Adrenal gland (tissue), 12 donors: ENCODE data around the gene SYCE1L. TPM values are rescaled to one million over a fixed set of nuclear protein-coding genes. Genes with fewer than 3 reads are reported as not detected.
"Not testable (repeated sequence)": the region's sequence is repeated elsewhere in the genome, so short reads cannot be mapped to it uniquely, and the experiment has no call there.

Source experiments
- DNase-seq, 7 donors: peaks; one replicate each; pipeline ENCODE4 v3.0.0-alpha.2; 2019 to 2020
- H3K27ac ChIP-seq, 5 donors: fragments of 200-600 bp; sonication (generic) in 4 of 5; 1 replicate in 3 of 5; 2 replicates in 2 of 5; pipeline versions ENCODE4 v1.5.1 to v1.8.0; 2016 to 2020; ENCODE audit warnings: mild to moderate bottlenecking in 1 of 5
- H3K27me3 ChIP-seq: fragments of 200-600 bp; 2 replicates; pipeline ENCODE4 v1.8.0; 2021
- H3K36me3 ChIP-seq, 2 donors: fragments of 200-600 bp; replicated peaks in 1 of 2; 1 replicate in 1 of 2; 2 replicates in 1 of 2; pipeline versions ENCODE4 v1.5.1 to v1.8.0; 2018 to 2022
- H3K4me1 ChIP-seq, 2 donors: fragments of 200-600 bp; replicated peaks in 1 of 2; 1 replicate in 1 of 2; 2 replicates in 1 of 2; pipeline versions ENCODE4 v1.5.1 to v1.8.0; 2018 to 2021
- H3K4me3 ChIP-seq, 4 donors: fragments of 200-600 bp; sonication (generic) in 3 of 4; one replicate each; pipeline ENCODE4 v1.5.1; 2016 to 2018
- H3K9me3 ChIP-seq, 3 donors: fragments of 200-600 bp; sonication (generic) in 1 of 3; replicated peaks in 1 of 3; 1 replicate in 2 of 3; 2 replicates in 1 of 3; pipeline versions ENCODE4 v1.5.1 to v1.8.0; 2016 to 2021
- CTCF ChIP-seq, 6 experiments: fragments of 450-650 bp in 4 of 6; fragments of 200-600 bp in 2 of 6; sonication (generic) in 1 of 6; IDR thresholded peaks; 1 replicate in 5 of 6; 2 replicates in 1 of 6; pipeline versions ENCODE4 v1.5.1 to v1.8.0; 2016 to 2021; ENCODE audit warnings: antibody characterized with exemption in 6 of 6, mild to moderate bottlenecking in 2 of 6, moderate library complexity in 1 of 6
- POLR2A ChIP-seq, 2 donors: fragments of 450-650 bp; IDR thresholded peaks; one replicate each; pipeline ENCODE4 v1.6.1; 2017; ENCODE audit warnings: antibody characterized with exemption in 2 of 2, mild to moderate bottlenecking in 2 of 2, moderate library complexity in 1 of 2
- WGBS, 4 donors: extraction: QIAGEN DNeasy Blood & Tissue Kit in 2 of 4; methylation state at CpG; one replicate each; pipeline versions ENCODE4 v1.1.5 to v1.1.7; 2013 to 2017; 5-methylcytosine and 5-hydroxymethylcytosine counted together
- intact Hi-C, 2 donors: fragments of 100-400 bp; cut with DNase I; formaldehyde crosslinking; loops; one replicate each; pipeline versions ENCODE4 v1.14.1 to v1.15.0; 2022 to 2023
- polyA plus RNA-seq, 3 donors: library from polyadenylated mRNA; stranded (reverse); fragments of 200-250 nt in 2 of 3; fragments of 350-450 nt in 1 of 3; fragmentation: Illumina TruSeq in 1 of 3; extraction: RNeasy Lipid Tissue Mini Kit (QIAGEN cat#74804) in 1 of 3; gene quantifications; one replicate each; pipeline ENCODE4 v1.2.3, GENCODE V29; 2013 to 2014
- total RNA-seq, 9 donors: library from RNA; depleted of rRNA in 4 of 9; stranded (reverse); fragments of >200 nt in 4 of 9; fragments of 120-200 nt in 1 of 9; fragmentation: NEBNext Ultra II Directional in 1 of 9; extraction: Animal tissue kit (Norgen Biotek cat#: 25700) in 1 of 9; gene quantifications; one replicate each; pipeline versions ENCODE4 v1.1.0 to v1.2.4, GENCODE V29; 2013 to 2023
- donor health status: healthy with polysubstance abuse.
- donor health status: Bipolar disorder and iron deficiency.
- donor health status: DM: yes; HTN: yes; CAD: no.
- donor health status: DM: no; HTN: no; CAD: no.
- donor health status: DM: no; HTN: no; CAD: no.
- donor health status: DM: yes; HTN: yes; CAD: no.

The SYCE1L gene
- total and polyA plus RNA-seq, 12 donors = 0.42 to 10.8 (median 2.2) TPM; not detected in 3

GRCh38 chr16:77238593-77238992 lies 39.4 kb downstream of the SYCE1L start:
- Histone ChIP-seq H3K27me3 (peaks cover 4% of the 10 kb centered on the region), H3K27ac (no peak overlapping the region), H3K4me3 (no peak overlapping the region), H3K9me3 (no peaks in the 10 kb centered on the region), H3K36me3 (no peaks in the 10 kb centered on the region), H3K4me1 (no peaks in the 10 kb centered on the region)
- no peak for DNase-seq
- intact Hi-C loops = loop anchor here in 1 of 2 donors (5.0 kb wide), 1 partner anchor 349 kb away; no protein-coding TSS in a partner anchor
- TF ChIP-seq CTCF (IDR thresholded peaks at IDR 0.05) (no peak), POLR2A (IDR thresholded peaks at IDR 0.05) (no peak)
- 64 to 77% (median 68%) methylated on average over 4 to 5 of the region's 5 CpGs for WGBS, 4 donors

- H3K27ac ChIP-seq, H3K4me1 ChIP-seq, H3K4me3 ChIP-seq, H3K36me3 ChIP-seq, intact Hi-C loops, H3K27me3 ChIP-seq, H3K9me3 ChIP-seq, DNase-seq: not testable (repeated sequence)
- WGBS, 4 donors = 82 to 86% (median 84%) methylated on average over 5 of the region's 5 CpGs
Measured at GRCh38 chr16:77242471-77242870, 43.3 kb downstream of the SYCE1L start.

- Histone ChIP-seq H3K27me3 (no peaks in the 10 kb centered on the region), H3K4me3 (no peak overlapping the region), H3K9me3 (no peaks in the 10 kb centered on the region), H3K4me1 (no peaks in the 10 kb centered on the region), H3K27ac (no peak overlapping the region), H3K36me3 (no peaks in the 10 kb centered on the region)
- TF ChIP-seq CTCF (IDR thresholded peaks at IDR 0.05) (no peak), POLR2A (IDR thresholded peaks at IDR 0.05) (no peak)
- DNase-seq = no peak
- 70 to 93% (median 88%) methylated on average over 2 of the region's 2 CpGs for WGBS, 4 donors
- intact Hi-C loops = no loop called here
Measured at GRCh38 chr16:77246150-77246549, 46.9 kb downstream of the SYCE1L start.

- no peaks in the 10 kb centered on the region for H3K4me1 ChIP-seq
- H3K4me3 ChIP-seq = no peak overlapping the region
- no peak overlapping the region for H3K27ac ChIP-seq
- TF ChIP-seq POLR2A (IDR thresholded peaks at IDR 0.05) = no peak
- TF ChIP-seq CTCF (IDR thresholded peaks at IDR 0.05) = no peak
- H3K9me3 ChIP-seq = no peaks in the 10 kb centered on the region
- intact Hi-C loops = no loop called here
- no peaks in the 10 kb centered on the region for H3K36me3 ChIP-seq
- H3K27me3 ChIP-seq = no peaks in the 10 kb centered on the region
- no peak for DNase-seq
- WGBS, 4 donors = 73 to 80% (median 75%) methylated on average over 4 of the region's 4 CpGs
Measured at GRCh38 chr16:77250400-77250799, 51.2 kb downstream of the SYCE1L start.

Other genes with a start within 250 kb of the SYCE1L start
- gene MON1B, start 8.2 kb upstream of the SYCE1L start, total RNA-seq = 10 to 100 TPM in 8 of 9 donors, 1 to 10 TPM in 1; 7.5 to 94.0 (median 40.7) TPM
- gene MON1B, start 8.2 kb upstream of the SYCE1L start, polyA plus RNA-seq = 10 to 100 TPM; 15.6 to 22.0 (median 17.1) TPM
- under 1 TPM in 2 of 9 donors, not detected in 7; 0.11 to 0.32 TPM for gene ADAMTS18, start 235.6 kb downstream of the SYCE1L start, total RNA-seq
- under 1 TPM in 1 of 3 donors, not detected in 2; 0.10 TPM for gene ADAMTS18, start 235.6 kb downstream of the SYCE1L start, polyA plus RNA-seq